OCI-LY1 (cell line): ENCODE results near the gene NUDCD3.
"Not testable (repeated sequence)": the region's sequence is repeated elsewhere in the genome, so short reads cannot be mapped to it uniquely, and the experiment has no call there.

Source experiments
- H2AFZ ChIP-seq: fragments of 200-600 bp; sonication (generic), shearing (Covaris generic); 2 replicates; pipeline ENCODE4 v1.6.0; 2014; ENCODE audit warnings: antibody characterized with exemption, mild to moderate bottlenecking, low read length
- H3F3A ChIP-seq: fragments of 200-600 bp; sonication (generic), shearing (Covaris generic); 2 replicates; pipeline ENCODE4 v1.6.0; 2014; ENCODE audit warnings: mild to moderate bottlenecking, antibody characterized with exemption, low read length, moderate library complexity; ENCODE audit not compliant: insufficient read depth
- H3K27ac ChIP-seq: fragments of 200-600 bp; sonication (generic); 2 replicates; pipeline ENCODE4 v1.5.1; 2014; ENCODE audit warnings: low read length, mixed run types, mild to moderate bottlenecking, low read depth; ENCODE audit not compliant: poor library complexity, severe bottlenecking
- H3K27me3 ChIP-seq: fragments of 200-600 bp; sonication (generic); 2 replicates; pipeline ENCODE4 v1.6.0; 2014; ENCODE audit warnings: antibody characterized with exemption, mild to moderate bottlenecking, low read length, moderate library complexity; ENCODE audit not compliant: insufficient read depth
- H3K36me3 ChIP-seq: fragments of 200-600 bp; sonication (generic); 2 replicates; pipeline ENCODE4 v1.6.1; 2014; ENCODE audit warnings: mild to moderate bottlenecking, antibody characterized with exemption, low read length, moderate library complexity, mixed read lengths; ENCODE audit not compliant: insufficient read depth
- H3K4me1 ChIP-seq: fragments of 200-600 bp; sonication (generic); 2 replicates; pipeline ENCODE4 v1.5.1; 2014; ENCODE audit warnings: mild to moderate bottlenecking, low read length, moderate library complexity; ENCODE audit not compliant: insufficient read depth, severe bottlenecking
- H3K4me2 ChIP-seq: fragments of 200-600 bp; sonication (generic), shearing (Covaris generic); 2 replicates; pipeline ENCODE4 v1.6.1; 2014; ENCODE audit warnings: low read length
- H3K4me3 ChIP-seq: fragments of 200-600 bp; sonication (generic); 2 replicates; pipeline ENCODE4 v1.5.1; 2014; ENCODE audit warnings: low read length, low read depth, mild to moderate bottlenecking, mixed read lengths; ENCODE audit not compliant: poor library complexity, severe bottlenecking
- H3K79me2 ChIP-seq: fragments of 200-600 bp; shearing (Covaris generic); 2 replicates; pipeline ENCODE4 v1.6.1; 2016; ENCODE audit warnings: mixed run types, low read length, mixed read lengths; ENCODE audit not compliant: insufficient read depth
- H3K9ac ChIP-seq: fragments of 200-600 bp; sonication (generic), shearing (Covaris generic); 2 replicates; pipeline ENCODE4 v1.6.1; 2014; ENCODE audit warnings: mild to moderate bottlenecking, low read length, mixed read lengths
- H3K9me2 ChIP-seq: fragments of 200-600 bp; sonication (generic), shearing (Covaris generic); 2 replicates; pipeline ENCODE4 v1.6.1; 2014; ENCODE audit warnings: low read depth, mild to moderate bottlenecking, low read length, mixed read lengths
- H3K9me3 ChIP-seq: fragments of 200-600 bp; shearing (Covaris generic); 2 replicates; pipeline ENCODE4 v1.6.1; 2014; ENCODE audit warnings: low read length, mixed read lengths
- H4K20me1 ChIP-seq: fragments of 200-600 bp; sonication (generic), shearing (Covaris generic); 2 replicates; pipeline ENCODE4 v1.6.0; 2016; ENCODE audit warnings: mild to moderate bottlenecking, low read length; ENCODE audit not compliant: insufficient read depth
- CTCF ChIP-seq: fragments of 200-600 bp; sonication (generic), shearing (Covaris generic); IDR thresholded peaks from 2 replicates; pipeline ENCODE4 v1.5.1; 2017; ENCODE audit warnings: mild to moderate bottlenecking, antibody characterized with exemption, low read length, moderate library complexity, mixed read lengths
- EZH2 ChIP-seq: fragments of 200-600 bp; sonication (generic), shearing (Covaris generic); IDR thresholded peaks from 2 replicates; pipeline ENCODE4 v1.8.0; 2017; ENCODE audit warnings: borderline replicate concordance, mixed run types, mild to moderate bottlenecking, antibody characterized with exemption, low read length, moderate library complexity, mixed read lengths

The NUDCD3 gene

GRCh38 chr7:44511863-44512468 lies 21.5 kb upstream of the NUDCD3 start:
- peaks cover 8% of the 10 kb centered on the region; the same call in 1 of the 2 replicates for H3K27me3 ChIP-seq
- H3K4me3 ChIP-seq: no peak overlapping the region
- TF ChIP-seq EZH2 (no peak), CTCF (no peak)
- H3K9me3 ChIP-seq: no peaks in the 10 kb centered on the region
- no peaks in the 10 kb centered on the region for H4K20me1 ChIP-seq
- no peaks in the 10 kb centered on the region for H3K9me2 ChIP-seq
- no peaks in the 10 kb centered on the region for H3K79me2 ChIP-seq
- no peak overlapping the region for H3K27ac ChIP-seq
- no peak overlapping the region for H3K4me2 ChIP-seq
- H3K4me1 ChIP-seq: no peaks in the 10 kb centered on the region
- no peak overlapping the region for H3K9ac ChIP-seq
- no peaks in the 10 kb centered on the region for H3K36me3 ChIP-seq
- no peak overlapping the region for H2AFZ ChIP-seq
- H3F3A ChIP-seq: no peaks in the 10 kb centered on the region

- Histone ChIP-seq H2AFZ (no peak overlapping the region), H3K4me1 (no peaks in the 10 kb centered on the region)
These were observed 20.8 kb upstream of the NUDCD3 start for GRCh38 chr7:44511236-44511635.

GRCh38 chr7:44508328-44509030 lies 18.0 kb upstream of the NUDCD3 start:
- Histone ChIP-seq H3K79me2 (no peaks in the 10 kb centered on the region), H3F3A (no peaks in the 10 kb centered on the region), H3K4me2 (no peak overlapping the region), H3K36me3 (no peaks in the 10 kb centered on the region), H3K9ac (no peak overlapping the region), H3K9me3 (0 out of 2 replicates have a peak, but pooled peaks cover 3% of the 10 kb centered on the region), H3K27me3 (peaks cover 8% of the 10 kb centered on the region; the same call in 1 of the 2 replicates), H2AFZ (no peak overlapping the region), H3K4me1 (no peaks in the 10 kb centered on the region), H3K4me3 (no peak overlapping the region), H3K9me2 (no peaks in the 10 kb centered on the region), H3K27ac (no peak overlapping the region), H4K20me1 (no peaks in the 10 kb centered on the region)
- TF ChIP-seq CTCF: no peak
- no peak for TF ChIP-seq EZH2

More at GRCh38 chr7:44511236-44511635, 20.8 kb upstream of the NUDCD3 start:
- TF ChIP-seq CTCF: no peak
- no peak for TF ChIP-seq EZH2
- Histone ChIP-seq H3K36me3 (no peaks in the 10 kb centered on the region), H3F3A (no peaks in the 10 kb centered on the region), H3K27me3 (peaks cover 8% of the 10 kb centered on the region; the same call in 1 of the 2 replicates), H3K9ac (no peak overlapping the region), H3K27ac (no peak overlapping the region), H4K20me1 (no peaks in the 10 kb centered on the region), H3K79me2 (no peaks in the 10 kb centered on the region), H3K4me2 (no peak overlapping the region), H3K9me2 (no peaks in the 10 kb centered on the region), H3K4me3 (no peak overlapping the region), H3K9me3 (0 out of 2 replicates have a peak, but pooled peaks cover 3% of the 10 kb centered on the region)

- H3K4me2 ChIP-seq: not testable (repeated sequence)
These were observed 16.3 kb upstream of the NUDCD3 start for GRCh38 chr7:44506592-44507288.

More at GRCh38 chr7:44506592-44507288, 16.3 kb upstream of the NUDCD3 start:
- H3K9me3 ChIP-seq, H4K20me1 ChIP-seq, H3F3A ChIP-seq, H3K4me3 ChIP-seq, H3K9me2 ChIP-seq, H3K4me1 ChIP-seq, H3K79me2 ChIP-seq, H3K9ac ChIP-seq, H3K27me3 ChIP-seq, H2AFZ ChIP-seq, H3K27ac ChIP-seq, H3K36me3 ChIP-seq: not testable (repeated sequence)
